Activated naive CD4-positive, alpha-beta T cell (primary cell): ENCODE results near the gene PUS10.
"Not testable (repeated sequence)": the region's sequence is repeated elsewhere in the genome, so short reads cannot be mapped to it uniquely, and the experiment has no call there.

Experiments
- DNase-seq, 4 experiments: peaks; one replicate each; lab custom pipeline; 2025; lab: John Stamatoyannopoulos, UW

Gene PUS10

DNA sequence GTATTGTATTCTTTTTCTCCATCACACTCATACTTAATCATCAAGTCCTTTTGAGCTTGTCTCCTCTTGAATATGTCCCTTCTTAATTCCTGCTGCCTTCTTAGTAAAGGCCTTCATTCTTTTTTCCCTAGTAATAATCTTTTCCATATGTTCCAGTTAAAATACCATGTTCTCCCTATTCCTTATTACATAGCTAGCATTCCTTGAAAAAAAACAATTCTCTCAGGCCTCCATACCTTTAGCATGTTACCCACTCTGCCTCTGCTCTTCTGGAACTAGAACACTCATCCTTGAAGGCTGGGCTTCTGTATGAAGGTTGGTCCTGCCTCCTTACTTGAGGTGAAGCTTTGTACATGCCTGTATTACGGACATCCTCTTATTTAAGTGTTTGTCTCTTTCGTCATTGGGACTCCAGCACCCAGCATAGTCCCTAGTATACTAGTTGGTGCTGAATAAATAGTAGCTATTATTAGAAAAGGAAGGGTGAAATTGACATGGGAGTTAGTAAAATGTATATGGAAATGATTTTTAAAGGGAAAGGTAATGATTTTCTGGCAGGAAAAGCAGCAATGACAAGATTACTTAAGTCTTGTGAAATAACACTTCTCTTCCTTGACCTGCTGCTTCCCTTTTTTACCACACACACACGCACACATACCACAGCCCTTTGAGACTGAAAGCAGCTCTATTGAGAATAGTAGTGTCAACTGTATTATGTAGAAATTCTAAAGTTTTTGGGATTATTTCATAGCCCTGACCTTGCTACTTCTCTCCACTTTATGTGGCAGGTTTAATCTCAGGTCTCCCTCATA is 91.1 kb downstream of the PUS10 start:
- no peak for DNase-seq

DNA sequence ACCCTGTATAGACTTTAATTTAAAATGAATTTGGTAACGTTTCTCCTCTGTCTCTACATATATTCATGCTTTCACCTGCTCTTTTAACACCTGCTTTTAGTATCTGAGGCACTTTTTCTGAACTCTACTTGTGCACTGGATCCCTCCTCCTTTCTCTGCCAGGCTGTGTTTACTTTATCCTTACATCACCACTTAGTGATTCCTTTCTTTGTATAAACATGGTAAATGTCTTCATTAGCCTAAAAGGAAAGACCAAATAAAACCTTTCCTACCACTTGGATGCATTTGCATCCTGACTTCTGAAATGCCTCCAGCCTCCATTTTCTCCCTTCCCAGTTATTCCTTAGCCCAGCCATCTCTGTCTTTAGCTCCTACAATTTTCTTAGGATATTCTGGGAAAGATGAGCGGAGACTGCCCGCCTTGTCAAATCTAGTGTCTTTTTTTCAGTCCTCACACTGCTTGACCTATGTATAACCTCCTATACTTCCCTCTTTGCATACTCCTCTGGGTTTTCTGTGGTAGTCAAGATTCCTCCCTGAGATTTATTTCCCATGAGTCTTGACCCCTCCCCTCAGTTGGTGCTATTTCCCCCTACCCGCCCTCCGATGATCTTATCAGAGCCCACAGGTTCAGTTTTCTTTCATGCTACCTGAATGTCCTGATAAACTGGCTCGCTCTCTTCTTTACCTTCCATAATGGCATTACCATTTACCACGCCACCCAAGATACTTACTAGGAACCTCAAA is 91.9 kb downstream of the PUS10 start:
- DNase-seq = no peak

DNA sequence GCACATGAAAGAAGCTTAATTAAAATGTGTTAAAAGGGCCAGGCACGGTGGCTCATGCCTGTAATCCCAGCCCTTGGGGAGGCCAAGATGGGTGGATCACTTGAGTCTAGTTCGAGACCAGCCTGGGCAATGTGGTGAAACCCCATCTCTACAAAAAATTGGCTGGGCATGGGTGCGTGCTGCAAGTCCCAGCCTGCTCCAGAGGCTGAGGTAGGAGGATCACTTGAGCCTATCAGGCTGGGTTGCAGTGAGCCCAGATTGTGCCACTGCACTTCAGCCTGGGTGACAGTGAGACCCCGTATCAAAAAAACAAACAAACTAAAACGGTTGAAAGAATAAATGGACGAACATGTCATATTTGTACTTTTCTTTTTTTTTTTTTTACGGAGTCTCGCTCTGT is 110.7 kb downstream of the PUS10 start:
- no peak for DNase-seq

DNA sequence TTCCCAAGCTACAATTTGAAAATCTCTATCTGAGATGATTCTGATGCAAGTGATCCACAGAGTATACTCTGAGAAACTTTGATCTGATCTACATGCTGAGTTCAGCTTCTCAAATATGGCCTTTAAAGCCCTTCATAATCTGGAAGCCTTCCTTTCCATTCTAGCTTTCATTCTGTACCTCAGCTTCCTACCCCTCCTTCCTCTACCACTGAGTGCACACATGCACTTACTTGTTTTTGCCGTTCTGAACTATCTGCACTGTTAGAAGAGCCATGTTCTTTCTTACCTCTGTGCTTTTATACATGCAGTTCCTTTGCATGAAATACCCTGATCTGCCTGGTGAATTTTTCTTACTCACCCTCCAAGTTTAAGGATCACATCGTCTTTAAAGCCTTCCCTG is 111.7 kb downstream of the PUS10 start:
- no peak for DNase-seq

DNA sequence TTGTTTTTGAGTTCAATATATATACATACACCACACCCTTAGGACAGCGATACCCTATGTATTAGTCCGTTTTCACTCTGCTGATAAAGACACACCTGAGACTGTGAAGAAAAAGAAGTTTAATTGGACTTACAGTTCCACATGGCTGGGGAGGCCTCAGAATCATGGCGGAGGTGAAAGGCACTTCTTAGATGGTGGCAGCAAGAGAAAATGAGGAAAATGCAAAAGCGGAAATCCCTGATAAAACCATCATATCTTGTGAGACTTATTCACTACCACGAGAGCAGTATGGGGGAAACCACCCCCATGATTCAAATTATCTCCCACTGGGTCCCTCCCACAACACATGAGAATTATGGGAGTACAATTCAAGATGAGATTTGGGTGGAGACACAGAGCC is 112.2 kb downstream of the PUS10 start:
- DNase-seq = not testable (repeated sequence)

DNA sequence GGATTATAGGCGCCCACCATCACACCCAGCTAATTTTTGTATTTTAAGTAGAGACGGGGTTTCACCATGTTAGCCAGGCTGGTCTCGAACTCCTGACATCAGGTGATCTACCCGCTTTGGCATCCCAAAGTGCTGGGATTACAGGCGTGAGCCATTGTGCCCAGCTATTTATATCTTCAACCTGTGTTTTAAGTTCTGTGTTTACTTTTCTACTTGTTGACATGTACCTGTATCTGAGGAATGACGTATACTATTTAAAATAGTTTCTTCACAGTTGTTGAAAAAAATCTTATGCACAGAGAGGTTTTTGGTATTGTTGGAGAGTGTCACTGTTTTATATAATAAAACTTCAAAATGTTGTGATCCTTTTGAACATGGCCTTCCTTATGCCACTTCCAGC is 116.8 kb downstream of the PUS10 start:
- not testable (repeated sequence) for DNase-seq

DNA sequence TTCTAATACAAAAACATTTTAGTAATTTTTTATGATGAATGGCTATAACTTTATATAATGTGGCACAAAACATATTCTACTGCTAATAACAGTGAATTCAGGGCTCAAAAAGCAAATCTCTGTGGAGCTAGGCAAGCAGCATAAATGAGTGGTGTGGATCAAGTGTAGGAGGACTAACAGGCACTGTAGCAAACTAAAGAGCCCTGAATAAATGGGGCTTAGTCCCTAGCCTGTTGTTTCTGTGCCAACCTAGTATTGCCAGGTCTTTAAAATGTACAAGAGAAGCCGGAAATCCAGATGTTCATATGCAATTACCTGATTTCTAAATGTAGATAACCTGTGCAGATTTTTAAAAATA is 118.2 kb downstream of the PUS10 start:
- DNase-seq = no peak

DNA sequence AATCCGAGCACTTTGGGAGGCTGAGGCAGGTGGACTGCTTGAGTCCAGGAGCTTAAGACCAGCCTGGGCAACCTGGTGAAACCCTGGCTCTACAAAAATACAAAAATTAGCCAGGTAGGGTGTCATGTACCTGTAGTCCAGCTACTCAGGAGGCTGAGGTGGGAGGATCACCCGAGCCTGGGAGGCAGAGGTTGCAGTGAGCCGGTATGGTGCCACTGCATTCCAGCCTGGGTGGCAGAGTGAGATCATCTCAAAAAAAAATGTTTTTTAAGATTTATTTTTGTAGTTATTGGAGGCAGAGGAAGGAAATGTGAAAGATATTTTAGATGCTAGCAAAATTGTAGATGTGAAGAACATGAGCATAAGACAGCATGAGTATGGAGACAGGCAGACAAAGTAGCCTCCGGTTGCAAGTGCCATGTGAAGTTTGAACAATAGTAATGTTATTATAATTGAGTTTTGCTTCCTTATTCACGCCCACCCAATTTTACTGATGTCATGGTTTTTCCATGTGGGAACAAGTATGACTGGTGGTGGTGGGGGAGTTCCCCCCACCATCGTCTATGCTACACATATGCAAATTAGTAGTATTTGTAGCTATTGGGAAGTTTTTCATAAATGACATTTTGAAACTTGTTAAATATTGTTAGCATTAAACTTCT is 118.7 kb downstream of the PUS10 start:
- no peak for DNase-seq

DNA sequence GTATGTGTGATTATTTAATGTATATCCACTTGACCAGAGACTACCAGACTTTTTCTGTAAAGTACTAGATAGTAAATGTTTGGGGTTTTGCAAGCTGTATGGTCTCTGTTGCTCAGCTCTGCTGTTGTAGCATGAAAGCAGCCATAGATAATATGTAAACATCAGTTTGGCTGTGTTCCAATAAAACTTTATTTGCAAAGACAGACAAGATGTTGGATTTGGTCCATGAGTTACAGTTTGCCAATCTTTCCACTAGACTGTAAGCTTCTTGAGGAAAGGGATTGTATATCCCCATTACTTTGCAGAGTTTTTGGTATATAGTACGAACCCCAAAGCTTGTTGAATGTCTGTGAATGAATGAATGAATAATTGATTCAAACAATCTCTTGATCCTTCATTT is 119.5 kb downstream of the PUS10 start:
- DNase-seq = no peak
